ENCODE data around the gene RPL41. TPM values are rescaled to one million over a fixed set of nuclear protein-coding genes. Genes with fewer than 3 reads are reported as not detected.

RPL41 gene
- total and polyA plus RNA-seq, 10 of the 15 experiments (the other 5 are each of a cell fraction or from before 2014, with no cell fraction given), result 4,144 to 19,112 (median 8,004) TPM

DNA sequence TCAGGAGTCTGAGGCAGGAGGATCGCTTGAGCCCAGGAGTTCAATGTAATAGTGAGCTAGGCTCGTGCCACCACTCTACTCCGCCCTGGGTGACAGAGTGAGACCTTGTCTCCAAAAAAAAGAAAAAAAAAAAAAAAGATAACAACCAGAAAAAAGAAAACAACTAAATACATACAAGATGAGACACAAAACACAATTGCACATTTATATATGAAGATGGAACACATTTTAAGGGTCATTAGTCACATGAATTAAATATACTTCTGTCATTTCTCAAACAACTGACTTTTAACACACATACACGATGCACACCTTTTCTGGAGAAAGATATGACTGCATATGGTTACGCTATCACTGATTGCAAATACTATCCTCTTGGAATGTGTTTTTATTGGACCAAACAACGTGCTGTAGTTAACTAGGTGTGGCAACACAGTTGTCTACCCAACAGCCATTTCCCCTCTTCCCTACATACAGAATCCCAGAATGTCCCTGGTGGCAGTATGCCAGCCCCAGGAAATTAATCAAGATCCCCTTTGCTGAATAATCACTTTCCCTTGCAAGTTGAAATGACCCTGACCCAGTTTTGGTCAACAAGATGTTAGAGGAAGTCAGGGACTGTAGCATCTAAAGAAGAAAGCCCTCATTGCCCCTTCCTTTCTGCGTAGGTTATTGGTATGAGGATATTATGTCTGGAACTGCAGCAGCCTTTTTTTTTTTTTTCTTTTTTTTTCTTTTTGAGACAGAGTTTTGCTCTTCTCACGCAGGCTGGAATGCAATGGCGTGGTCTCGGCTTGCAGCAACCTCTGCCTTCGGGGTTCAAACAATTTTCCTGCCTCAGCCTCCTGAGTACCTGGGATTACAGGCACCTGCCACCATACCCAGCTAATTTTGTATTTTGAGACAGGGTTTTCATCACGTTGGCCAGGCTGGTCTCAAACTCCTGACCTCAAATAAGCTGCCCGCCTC is 30.3 kb downstream of the RPL41 start:
- H4K20me1 ChIP-seq (ENCODE audit: control insufficient read depth, insufficient read depth), result no peaks in the 10 kb centered on the region
- TF ChIP-seq SRF (IDR thresholded peaks at IDR 0.05; ENCODE audit: low read depth in 2 of 2, low read length in 2 of 2) (no peak), POLR2AphosphoS2 (IDR thresholded peaks at IDR 0.05; ENCODE audit: low read depth, low read length) (peak; percentile 24; the same call in 1 of the 2 replicates)
- intact Hi-C loops (cut with micrococcal nuclease; ENCODE audit: unreplicated experiment), result no loop called here
- H3K27me3 ChIP-seq (replicated peaks in 1 of 2; ENCODE audit: control insufficient read depth in 2 of 2, insufficient read depth in 2 of 2, low read length in 1 of 2), result no peaks in the 10 kb centered on the region
- peaks cover 6% of the 10 kb centered on the region for H3K79me2 ChIP-seq (ENCODE audit: control insufficient read depth, insufficient read depth, low read length)
- DNase-seq (ENCODE audit: low read depth, low spot score) (no peak), ATAC-seq (no peak), FAIRE-seq (no peak)
- peaks cover 8 to 13% of the 10 kb centered on the region in 2 experiments; a peak in 3 of 4 replicates for H3K36me3 ChIP-seq (ENCODE audit: control insufficient read depth in 2 of 2, insufficient read depth in 2 of 2, low read length in 1 of 2)
- RAD21 ChIA-PET (ENCODE audit: unreplicated experiment), result no interaction called here
- 85% methylated on average over 13 of the region's 13 CpGs for WGBS (ENCODE audit: insufficient coverage, insufficient replicate concordance, low lambda C conversion rate, missing lambda C conversion rate)
- no peak overlapping the region for H2AFZ ChIP-seq (ENCODE audit: control insufficient read depth, low read depth, low read length)
- H3K9ac ChIP-seq (ENCODE audit: control insufficient read depth, insufficient read depth, low read length), result no peak overlapping the region
- H3K9me3 ChIP-seq (replicated peaks; ENCODE audit: control insufficient read depth, insufficient read depth, low read length), result no peaks in the 10 kb centered on the region
- H3K4me2 ChIP-seq (ENCODE audit: control insufficient read depth, insufficient read depth), result no peak overlapping the region
- BruUV-seq (replicated peaks), result no TSS peak
- CTCF ChIA-PET, result interaction anchor here (1.5 kb wide), 1 partner anchor 42 kb away, joined by 4 read pairs; the partner anchor contains the start of gene SMARCC2
- no peak overlapping the region for H3K27ac ChIP-seq (ENCODE audit: control insufficient read depth, insufficient read depth)
- POLR2A ChIA-PET, result interaction anchor here (0.6 to 1.1 kb wide), 2 partner anchors 19 to 172 kb away, joined by 5 read pairs; no protein-coding TSS in a partner anchor
- H3K4me3 ChIP-seq, result no peak overlapping the region
- peaks cover 4% of the 10 kb centered on the region for H3K4me1 ChIP-seq (ENCODE audit: control insufficient read depth, insufficient read depth, low read length)
- in situ Hi-C loops (cut with MboI), result no loop called here
- SMC1A ChIA-PET (ENCODE audit: uncharacterized antibody, unreplicated experiment), result no interaction called here

DNA sequence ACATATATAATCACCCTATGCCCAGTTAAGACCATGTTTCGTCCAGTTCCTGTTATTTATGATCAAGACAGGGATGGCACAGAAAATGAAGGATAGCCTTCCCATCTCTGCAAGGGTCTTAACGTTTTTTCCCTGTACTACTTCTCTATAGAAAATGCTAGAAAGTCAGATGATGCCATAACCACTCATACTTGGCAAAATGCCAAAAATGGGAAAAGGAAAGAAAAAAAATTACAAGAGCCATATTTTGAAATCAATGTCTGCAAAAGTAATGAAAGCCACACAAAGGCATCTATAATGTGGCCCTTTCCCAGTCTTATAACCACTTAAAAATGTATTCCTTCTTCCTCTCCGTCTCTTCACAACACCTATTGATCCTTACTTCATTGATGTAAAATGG is 34.1 kb downstream of the RPL41 start:
- FAIRE-seq (no peak), DNase-seq (ENCODE audit: low read depth, low spot score) (no peak), ATAC-seq (no peak)
- Histone ChIP-seq H2AFZ (ENCODE audit: control insufficient read depth, low read depth, low read length) (no peak overlapping the region), H3K36me3 (ENCODE audit: control insufficient read depth in 2 of 2, insufficient read depth in 2 of 2, low read length in 1 of 2) (peaks cover 0 to 3% of the 10 kb centered on the region in 2 experiments; a peak in 1 of 4 replicates), H3K4me2 (ENCODE audit: control insufficient read depth, insufficient read depth) (no peak overlapping the region), H3K79me2 (ENCODE audit: control insufficient read depth, insufficient read depth, low read length) (peaks cover 18% of the 10 kb centered on the region), H3K4me3 (no peak overlapping the region), H3K9ac (ENCODE audit: control insufficient read depth, insufficient read depth, low read length) (no peak overlapping the region), H3K27me3 (replicated peaks in 1 of 2; ENCODE audit: control insufficient read depth in 2 of 2, insufficient read depth in 2 of 2, low read length in 1 of 2) (no peaks in the 10 kb centered on the region), H3K4me1 (ENCODE audit: control insufficient read depth, insufficient read depth, low read length) (peaks cover 15% of the 10 kb centered on the region), H3K27ac (ENCODE audit: control insufficient read depth, insufficient read depth) (no peak overlapping the region), H4K20me1 (ENCODE audit: control insufficient read depth, insufficient read depth) (no peaks in the 10 kb centered on the region), H3K9me3 (replicated peaks; ENCODE audit: control insufficient read depth, insufficient read depth, low read length) (no peaks in the 10 kb centered on the region)
- ChIA-PET POLR2A (interaction anchor here (0.6 to 2.0 kb wide), 8 partner anchors 9 to 321 kb away, joined by 3 to 11 read pairs (median 4); partner anchors contain the start of genes DNAJC14, IL23A and RNF41), CTCF (interaction anchor here (0.6 to 2.3 kb wide), 3 partner anchors 23 to 31 kb away, joined by 3 to 8 read pairs (median 3); partner anchors contain the start of genes ESYT1 and ZC3H10), SMC1A (ENCODE audit: uncharacterized antibody, unreplicated experiment) (interaction anchor here (1.0 kb wide), 1 partner anchor 21 kb away, joined by 4 read pairs; no protein-coding TSS in a partner anchor), RAD21 (ENCODE audit: unreplicated experiment) (interaction anchor here (1.9 kb wide), 1 partner anchor 32 kb away, joined by 10 read pairs; the partner anchor contains the start of gene ZC3H10)
- BruUV-seq (replicated peaks), result no TSS peak
- intact Hi-C loops (cut with micrococcal nuclease; ENCODE audit: unreplicated experiment), result loop anchor here (5.0 kb wide), 1 partner anchor 33 kb away; the partner anchor contains the start of genes RPL41 and ZC3H10
- in situ Hi-C loops (cut with MboI), result no loop called here
- 75% methylated on average over 3 of the region's 3 CpGs for WGBS (ENCODE audit: insufficient coverage, insufficient replicate concordance, low lambda C conversion rate, missing lambda C conversion rate)
- TF ChIP-seq, protein P1, sequence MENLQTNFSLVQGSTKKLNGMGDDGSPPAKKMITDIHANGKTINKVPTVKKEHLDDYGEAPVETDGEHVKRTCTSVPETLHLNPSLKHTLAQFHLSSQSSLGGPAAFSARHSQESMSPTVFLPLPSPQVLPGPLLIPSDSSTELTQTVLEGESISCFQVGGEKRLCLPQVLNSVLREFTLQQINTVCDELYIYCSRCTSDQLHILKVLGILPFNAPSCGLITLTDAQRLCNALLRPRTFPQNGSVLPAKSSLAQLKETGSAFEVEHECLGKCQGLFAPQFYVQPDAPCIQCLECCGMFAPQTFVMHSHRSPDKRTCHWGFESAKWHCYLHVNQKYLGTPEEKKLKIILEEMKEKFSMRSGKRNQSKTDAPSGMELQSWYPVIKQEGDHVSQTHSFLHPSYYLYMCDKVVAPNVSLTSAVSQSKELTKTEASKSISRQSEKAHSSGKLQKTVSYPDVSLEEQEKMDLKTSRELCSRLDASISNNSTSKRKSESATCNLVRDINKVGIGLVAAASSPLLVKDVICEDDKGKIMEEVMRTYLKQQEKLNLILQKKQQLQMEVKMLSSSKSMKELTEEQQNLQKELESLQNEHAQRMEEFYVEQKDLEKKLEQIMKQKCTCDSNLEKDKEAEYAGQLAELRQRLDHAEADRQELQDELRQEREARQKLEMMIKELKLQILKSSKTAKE (IDR thresholded peaks at IDR 0.05; ENCODE audit: low read depth, poor library complexity, severe bottlenecking), result peak; percentile 83
- TF ChIP-seq SMAD1 (IDR thresholded peaks at IDR 0.05; ENCODE audit: low read depth, partially characterized antibody) (peak; percentile 97), TARDBP (IDR thresholded peaks at IDR 0.05; ENCODE audit: borderline replicate concordance) (no peak)
